Muscle layer of colon (tissue), 2 donors: ENCODE data around the gene SLC17A2.

Source experiments
- H3K27ac ChIP-seq: one replicate; pipeline ENCODE4 v1.7.0; 2013; ENCODE audit warnings: low read depth, mild to moderate bottlenecking, low read length, moderate library complexity
- H3K27me3 ChIP-seq, 2 donors: one replicate each; pipeline ENCODE4 v1.7.0; 2013; ENCODE audit warnings: low read length in 2 of 2, mild to moderate bottlenecking in 2 of 2; ENCODE audit not compliant: insufficient read depth in 2 of 2, control insufficient read depth in 1 of 2
- H3K36me3 ChIP-seq: one replicate; pipeline ENCODE4 v1.7.0; 2013; ENCODE audit warnings: mild to moderate bottlenecking, low read length; ENCODE audit not compliant: insufficient read depth
- H3K4me1 ChIP-seq: one replicate; pipeline ENCODE4 v1.7.0; 2013; ENCODE audit warnings: mild to moderate bottlenecking, low read length; ENCODE audit not compliant: insufficient read depth
- H3K4me3 ChIP-seq, 2 donors: one replicate each; pipeline ENCODE4 v1.7.0; 2013; ENCODE audit warnings: low read length in 2 of 2, low read depth in 1 of 2, mild to moderate bottlenecking in 1 of 2, moderate library complexity in 1 of 2
- H3K9ac ChIP-seq: one replicate; pipeline ENCODE4 v1.7.0; 2013; ENCODE audit warnings: low read length
- H3K9me3 ChIP-seq: one replicate; pipeline ENCODE4 v1.7.0; 2013; ENCODE audit warnings: mild to moderate bottlenecking, low read length
- donor health status: abdominal sarcoma.
- donor health status: Adenocarcinoma of cecum.

Gene SLC17A2

GRCh38 chr6:25962149-25963127 is 31.9 kb upstream of the SLC17A2 start, which contains the start of gene TRIM38:
Gene TRIM38 (plus strand): TSS chr6:25962802. CDS start chr6:25966523, 3,721 bp downstream.
- Histone ChIP-seq H3K36me3 (peaks cover 14% of the 10 kb centered on the region), H3K4me1 (peaks cover 37% of the 10 kb centered on the region), H3K4me3 (peak within 1 kb of the TSS; percentile 94 to 97), H3K9ac (peak within 1 kb of the TSS; percentile 97), H3K9me3 (no peaks in the 10 kb centered on the region), H3K27ac (peak within 1 kb of the TSS; percentile 95), H3K27me3 (no peaks in the 10 kb centered on the region)

GRCh38 chr6:25961619-25962148 is 31.2 kb upstream of the SLC17A2 start:
- H3K36me3 ChIP-seq = peaks cover 7% of the 10 kb centered on the region
- peak overlapping the region; percentile 29 to 97 for H3K4me3 ChIP-seq
- peak overlapping the region; percentile 97 for H3K9ac ChIP-seq
- peak overlapping the region; percentile 95 for H3K27ac ChIP-seq
- no peaks in the 10 kb centered on the region for H3K9me3 ChIP-seq
- no peaks in the 10 kb centered on the region for H3K27me3 ChIP-seq
- H3K4me1 ChIP-seq = peaks cover 31% of the 10 kb centered on the region

DNA sequence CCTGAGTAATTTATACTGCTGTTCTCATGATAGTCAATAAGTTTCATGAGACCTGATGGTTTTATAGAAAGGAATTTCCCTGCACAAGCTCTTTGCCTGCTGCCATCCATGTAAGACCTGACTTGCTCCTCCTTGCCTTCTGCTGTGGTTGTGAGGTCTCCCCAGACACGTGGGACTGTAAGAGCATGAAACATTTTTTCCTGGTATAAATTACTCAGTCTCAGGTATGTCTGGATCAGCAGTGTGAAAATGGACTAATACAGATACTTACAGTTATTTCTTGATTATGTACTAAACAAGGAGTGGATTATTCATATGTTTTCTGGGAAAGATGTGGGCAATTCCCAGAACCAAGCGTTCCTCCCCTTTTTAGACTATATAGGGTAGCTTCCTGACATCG is 30.2 kb upstream of the SLC17A2 start:
- H3K27me3 ChIP-seq = no peaks in the 10 kb centered on the region
- H3K27ac ChIP-seq = no peak overlapping the region

GRCh38 chr6:25959890-25960536 is 29.5 kb upstream of the SLC17A2 start:
- H3K9me3 ChIP-seq = no peaks in the 10 kb centered on the region
- H3K4me1 ChIP-seq = peaks cover 22% of the 10 kb centered on the region
- H3K27ac ChIP-seq = no peak overlapping the region
- no peak overlapping the region for H3K4me3 ChIP-seq
- no peaks in the 10 kb centered on the region for H3K27me3 ChIP-seq
- H3K9ac ChIP-seq = no peak overlapping the region
- H3K36me3 ChIP-seq = no peaks in the 10 kb centered on the region

More for the DNA sequence above, 30.2 kb upstream of the SLC17A2 start:
- H3K9ac ChIP-seq = no peak overlapping the region
- peaks cover 22% of the 10 kb centered on the region for H3K4me1 ChIP-seq
- no peaks in the 10 kb centered on the region for H3K9me3 ChIP-seq
- no peak overlapping the region for H3K4me3 ChIP-seq
- no peaks in the 10 kb centered on the region for H3K36me3 ChIP-seq

- H3K36me3 ChIP-seq = no peaks in the 10 kb centered on the region
- peaks cover 12% of the 10 kb centered on the region for H3K4me1 ChIP-seq
Measured at GRCh38 chr6:25958700-25959162, 28.2 kb upstream of the SLC17A2 start.

GRCh38 chr6:25956226-25956625 is 25.7 kb upstream of the SLC17A2 start:
- Histone ChIP-seq H3K4me3 (no peak overlapping the region), H3K27me3 (no peaks in the 10 kb centered on the region), H3K9me3 (no peaks in the 10 kb centered on the region), H3K36me3 (no peaks in the 10 kb centered on the region), H3K4me1 (no peaks in the 10 kb centered on the region), H3K9ac (no peak overlapping the region), H3K27ac (no peak overlapping the region)

More at GRCh38 chr6:25958700-25959162, 28.2 kb upstream of the SLC17A2 start:
- Histone ChIP-seq H3K27me3 (no peaks in the 10 kb centered on the region), H3K9me3 (no peaks in the 10 kb centered on the region), H3K4me3 (no peak overlapping the region), H3K27ac (no peak overlapping the region), H3K9ac (no peak overlapping the region)

- Histone ChIP-seq H3K4me3 (no peak overlapping the region), H3K27me3 (no peaks in the 10 kb centered on the region), H3K36me3 (no peaks in the 10 kb centered on the region), H3K9me3 (no peaks in the 10 kb centered on the region), H3K4me1 (no peaks in the 10 kb centered on the region), H3K27ac (no peak overlapping the region), H3K9ac (no peak overlapping the region)
Measured at GRCh38 chr6:25954756-25955155, 24.3 kb upstream of the SLC17A2 start.

DNA sequence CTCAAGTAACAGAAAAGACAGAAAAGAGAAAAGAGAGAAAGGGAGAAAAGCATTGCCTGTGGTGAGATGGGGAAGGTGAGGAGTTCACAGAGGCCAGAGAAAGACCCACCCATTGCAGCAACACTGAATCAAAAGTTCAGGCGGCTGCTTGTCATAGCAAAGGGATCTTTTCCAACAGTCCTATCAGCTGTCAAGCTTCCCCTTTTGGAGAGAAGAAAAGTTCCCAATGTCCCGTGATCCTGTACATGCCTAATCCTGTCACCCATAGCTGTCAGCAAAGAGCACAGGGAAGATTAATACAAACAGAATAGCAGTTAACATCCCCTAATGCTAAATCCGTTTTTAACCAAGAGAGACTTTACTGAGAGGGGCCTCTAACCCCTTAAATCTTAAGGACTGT is 23.2 kb upstream of the SLC17A2 start:
- no peak overlapping the region for H3K27ac ChIP-seq
- no peaks in the 10 kb centered on the region for H3K4me1 ChIP-seq
- H3K9me3 ChIP-seq = no peaks in the 10 kb centered on the region
- H3K4me3 ChIP-seq = no peak overlapping the region
- H3K27me3 ChIP-seq = no peaks in the 10 kb centered on the region
- no peak overlapping the region for H3K9ac ChIP-seq
- H3K36me3 ChIP-seq = no peaks in the 10 kb centered on the region

DNA sequence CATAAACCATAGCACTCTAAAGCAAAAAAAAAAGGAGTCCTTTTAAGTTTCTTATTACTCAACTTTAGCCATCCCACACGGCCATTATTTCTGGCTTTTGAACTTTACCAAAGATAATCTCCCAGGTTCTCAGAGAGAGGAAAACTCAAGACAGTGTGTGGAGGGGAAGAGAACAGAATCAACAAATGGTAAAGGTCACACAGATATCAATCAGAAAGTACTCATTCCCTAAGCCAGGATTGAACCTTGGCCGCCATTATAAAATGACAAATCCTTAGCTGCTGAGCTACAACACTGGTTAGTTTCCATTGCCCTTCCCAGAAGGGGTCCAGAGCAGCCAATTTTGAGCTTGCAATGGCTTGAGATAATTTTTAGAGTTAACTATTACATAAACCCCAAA is 22.0 kb upstream of the SLC17A2 start:
- Histone ChIP-seq H3K4me3 (no peak overlapping the region), H3K4me1 (no peaks in the 10 kb centered on the region), H3K36me3 (no peaks in the 10 kb centered on the region), H3K27ac (no peak overlapping the region), H3K27me3 (no peaks in the 10 kb centered on the region), H3K9me3 (no peaks in the 10 kb centered on the region), H3K9ac (no peak overlapping the region)

- no peak overlapping the region for H3K27ac ChIP-seq
- no peaks in the 10 kb centered on the region for H3K27me3 ChIP-seq
- H3K9ac ChIP-seq = no peak overlapping the region
- H3K4me1 ChIP-seq = no peaks in the 10 kb centered on the region
- no peaks in the 10 kb centered on the region for H3K9me3 ChIP-seq
- no peaks in the 10 kb centered on the region for H3K36me3 ChIP-seq
- no peak overlapping the region for H3K4me3 ChIP-seq
Measured at GRCh38 chr6:25951296-25952032, 21.0 kb upstream of the SLC17A2 start.

DNA sequence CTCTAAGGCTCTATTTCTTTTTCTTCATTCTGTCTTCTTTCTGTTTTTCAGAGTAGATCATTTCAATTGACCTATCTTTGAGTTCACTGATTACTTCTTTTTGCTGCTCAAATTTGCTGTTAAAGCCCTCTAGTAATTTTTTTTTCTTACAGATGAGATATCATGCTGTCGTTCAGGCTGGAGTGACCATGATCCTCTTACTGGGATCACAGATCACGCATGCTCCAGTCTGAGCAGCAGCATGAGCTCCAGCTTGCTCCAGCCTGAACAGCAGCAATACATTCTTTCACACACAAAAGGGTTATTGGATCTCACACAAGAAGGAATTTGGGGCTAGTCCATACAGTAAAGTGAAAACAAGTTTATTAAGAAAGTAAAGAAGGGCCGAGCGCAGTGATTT is 19.8 kb upstream of the SLC17A2 start:
- H3K4me1 ChIP-seq = no peaks in the 10 kb centered on the region
- H3K4me3 ChIP-seq = no peak overlapping the region
- no peaks in the 10 kb centered on the region for H3K36me3 ChIP-seq
- no peaks in the 10 kb centered on the region for H3K27me3 ChIP-seq
- H3K9me3 ChIP-seq = no peaks in the 10 kb centered on the region
- H3K9ac ChIP-seq = no peak overlapping the region
- no peak overlapping the region for H3K27ac ChIP-seq
